Stimulated activated CD8-positive, alpha-beta memory T cell treated with anti-CD3 and anti-CD28 coated beads, Interleukin-15, amount 100 ng/mL, for 4 hours (primary cell): ENCODE measurements around the gene ABAT.
"Not testable (repeated sequence)": the region's sequence is repeated elsewhere in the genome, so short reads cannot be mapped to it uniquely, and the experiment has no call there.

Experiments
- DNase-seq, 2 donors: peaks; one replicate each; pipeline ENCODE4 v3.0.0-alpha.2; 2020; ENCODE audit warnings: low read depth in 2 of 2

The ABAT gene

DNA sequence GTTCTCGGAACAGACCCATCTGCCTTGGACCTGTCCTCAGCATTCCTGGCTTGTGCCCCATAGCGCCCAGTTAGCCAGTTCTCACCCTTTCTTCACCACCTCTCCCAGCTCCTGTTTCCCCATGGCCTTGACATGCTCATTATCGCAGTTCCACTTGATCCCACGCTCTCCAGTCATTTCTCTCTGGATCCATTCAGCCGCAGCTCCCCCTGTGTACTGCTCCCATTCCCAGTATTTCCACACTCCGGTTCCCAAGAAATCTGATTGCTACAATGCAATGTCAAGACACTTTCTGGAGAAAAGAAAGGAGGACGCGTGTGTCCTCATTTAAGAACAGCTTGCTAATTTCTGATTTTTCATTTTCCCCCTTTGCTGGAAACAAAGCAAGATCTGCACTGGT lies 67.7 kb downstream of the ABAT start:
- no peak for DNase-seq

DNA sequence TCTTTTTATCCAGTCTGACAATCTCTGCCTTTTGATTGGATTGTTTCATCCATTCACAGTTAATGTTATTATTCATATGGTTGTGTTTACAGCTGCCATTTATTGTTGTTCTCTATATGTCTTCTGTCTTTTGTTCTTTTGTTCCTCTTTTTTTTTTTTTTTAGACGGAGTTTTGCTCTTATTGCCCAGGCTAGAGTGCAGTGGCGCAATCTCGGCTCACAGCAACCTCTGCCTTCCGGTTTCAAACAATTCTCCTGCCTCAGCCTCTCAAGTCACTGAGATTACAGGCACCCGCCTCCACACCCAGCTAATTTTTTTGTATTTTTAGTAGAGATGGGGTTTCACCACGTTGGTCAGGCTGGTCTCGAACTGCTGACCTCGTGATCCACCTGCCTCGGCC lies 74.5 kb downstream of the ABAT start:
- DNase-seq = not testable (repeated sequence)

DNA sequence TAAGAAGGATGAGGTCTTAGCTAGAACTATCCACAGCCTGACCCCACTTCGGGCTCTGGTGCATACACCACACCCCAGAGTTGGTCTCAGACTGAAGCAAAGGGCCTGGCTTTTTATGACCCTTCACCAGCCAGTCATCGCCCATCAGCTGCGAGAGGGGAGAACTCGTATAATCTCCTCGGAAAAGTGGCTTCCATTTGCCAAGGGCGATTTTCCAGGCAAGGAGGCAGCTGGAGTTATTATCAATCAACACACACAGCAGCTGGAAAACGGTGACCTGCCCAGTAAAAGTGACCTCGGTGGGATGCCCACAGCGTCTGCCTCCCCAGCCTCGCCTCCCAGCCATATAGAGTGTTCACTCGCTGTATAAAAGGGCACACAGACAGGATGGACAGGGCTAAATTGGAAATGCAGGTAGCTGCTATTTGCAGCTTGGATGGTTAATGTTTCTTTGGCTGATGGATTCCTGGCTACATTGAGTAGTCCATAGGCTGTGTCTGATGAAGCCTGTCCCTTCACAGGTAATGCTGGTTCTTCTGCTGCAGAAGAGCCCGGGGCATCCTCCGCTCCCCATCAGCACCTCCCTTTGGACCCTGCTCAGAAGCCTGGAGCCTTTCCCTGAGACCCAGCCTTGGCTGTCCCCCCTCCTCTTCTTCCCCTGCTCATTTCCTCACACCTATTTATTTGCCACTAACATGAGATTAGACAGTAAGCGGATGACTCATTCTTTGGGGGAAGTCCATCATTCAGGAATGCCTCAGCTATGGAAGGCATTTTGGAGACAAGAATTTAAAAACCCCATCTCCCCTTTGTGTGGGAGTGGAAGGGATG lies 77.3 kb downstream of the ABAT start:
- DNase-seq = no peak

DNA sequence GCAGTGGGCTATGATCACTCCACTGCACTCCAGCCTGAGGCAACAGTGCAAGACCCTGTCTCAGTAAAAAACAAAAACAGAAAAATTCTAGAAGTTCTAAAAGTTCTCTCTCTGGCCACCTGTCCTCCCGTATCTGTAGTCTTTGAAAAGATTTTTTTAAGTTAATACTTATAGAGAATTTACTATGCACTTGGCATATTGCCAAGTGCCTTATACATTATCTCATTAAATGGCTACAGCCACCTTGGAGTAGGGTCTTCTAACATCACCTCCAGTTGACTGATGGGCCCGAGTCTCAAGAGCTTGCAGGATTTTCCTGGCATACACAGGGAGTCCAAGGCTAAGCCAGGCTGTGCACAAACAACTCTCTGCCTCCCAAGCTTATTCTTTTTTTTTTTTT lies 78.3 kb downstream of the ABAT start:
- DNase-seq = no peak

DNA sequence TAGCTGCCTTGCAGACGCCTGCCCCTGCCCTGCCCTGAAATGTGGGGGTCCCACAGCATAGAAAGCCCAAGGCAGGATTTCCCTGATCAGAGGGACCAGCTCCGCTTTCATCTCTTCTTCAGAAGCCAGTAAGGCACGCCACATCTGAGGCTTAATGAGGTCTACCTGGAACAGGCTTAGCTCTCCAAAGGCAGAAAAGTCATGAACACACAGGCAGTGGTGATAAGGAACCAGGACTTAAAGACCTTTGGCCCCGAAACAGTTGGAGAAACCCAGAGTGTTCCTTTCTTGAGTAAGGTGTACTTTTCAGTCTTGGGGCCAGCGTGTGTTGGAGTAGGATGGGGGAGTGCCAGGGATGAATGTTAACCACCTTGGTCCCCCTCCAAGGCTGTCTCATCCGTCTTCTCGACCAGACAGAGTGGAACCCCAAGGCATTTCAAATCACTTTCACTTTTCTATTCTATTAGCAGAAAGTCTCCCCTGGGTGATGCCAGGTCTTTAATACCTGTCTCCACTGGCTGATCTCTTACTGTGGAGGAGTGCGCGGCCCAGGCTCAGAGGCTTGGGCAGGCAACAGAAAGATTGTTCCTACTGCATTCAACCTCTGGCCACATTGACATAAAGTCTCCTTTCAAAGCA lies 79.1 kb downstream of the ABAT start:
- DNase-seq = no peak

DNA sequence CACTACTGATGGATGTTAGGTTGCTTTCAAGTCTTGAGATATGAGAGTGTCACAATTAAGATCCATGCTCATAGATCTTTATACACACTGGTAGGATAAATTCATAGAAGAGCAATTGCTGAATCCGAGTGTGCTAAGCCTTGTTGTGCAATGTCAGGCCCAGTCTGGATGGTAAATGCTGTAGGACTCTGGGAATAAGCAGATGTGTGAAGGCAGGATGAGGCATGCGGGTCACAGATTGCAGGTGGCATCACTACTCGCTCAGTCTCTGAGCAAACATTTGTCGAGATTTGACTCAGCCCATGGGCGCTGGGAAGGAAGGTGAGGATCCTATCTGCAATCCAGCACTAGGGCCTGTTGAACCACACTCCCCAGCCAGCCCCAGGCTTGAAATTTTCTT lies 82.3 kb downstream of the ABAT start:
- no peak for DNase-seq

DNA sequence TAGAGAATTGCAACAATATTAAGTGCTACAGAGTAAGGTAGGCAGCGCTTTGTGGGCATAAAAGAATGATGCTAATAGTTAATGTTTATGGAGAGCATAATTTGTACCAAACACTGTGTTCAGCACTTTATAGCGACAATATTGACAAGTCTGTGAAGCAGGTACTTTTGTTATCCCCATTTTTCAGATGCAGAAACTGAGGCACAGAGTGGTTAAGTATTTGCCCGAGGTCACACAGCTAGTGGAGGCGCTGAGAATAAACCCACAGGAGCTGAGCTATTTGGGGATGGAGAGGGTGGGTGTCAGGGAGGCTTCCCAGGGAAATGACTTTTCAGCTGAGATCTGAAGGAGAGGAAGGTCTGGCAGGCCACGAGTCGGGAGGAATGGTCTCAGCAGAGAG lies 83.6 kb downstream of the ABAT start:
- DNase-seq = no peak

DNA sequence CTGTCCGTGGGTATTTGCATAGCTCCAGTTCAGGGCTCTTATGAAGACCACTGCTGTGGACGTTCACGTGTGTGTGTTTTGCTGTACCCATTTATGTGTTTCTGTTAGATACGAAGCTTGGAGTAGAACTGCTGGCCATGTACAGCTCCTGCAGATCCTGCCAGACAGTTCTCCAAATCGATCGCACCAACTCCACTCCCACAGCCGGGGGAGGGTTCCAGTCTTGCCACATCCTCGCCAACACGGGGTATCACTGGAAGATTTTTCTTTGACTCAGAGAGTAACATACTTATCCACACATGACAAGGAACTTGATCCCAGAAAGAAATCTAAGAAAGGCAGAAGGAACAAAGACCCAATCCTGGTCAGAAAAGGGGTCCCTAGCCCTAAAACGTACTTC lies 85.6 kb downstream of the ABAT start:
- DNase-seq = no peak

DNA sequence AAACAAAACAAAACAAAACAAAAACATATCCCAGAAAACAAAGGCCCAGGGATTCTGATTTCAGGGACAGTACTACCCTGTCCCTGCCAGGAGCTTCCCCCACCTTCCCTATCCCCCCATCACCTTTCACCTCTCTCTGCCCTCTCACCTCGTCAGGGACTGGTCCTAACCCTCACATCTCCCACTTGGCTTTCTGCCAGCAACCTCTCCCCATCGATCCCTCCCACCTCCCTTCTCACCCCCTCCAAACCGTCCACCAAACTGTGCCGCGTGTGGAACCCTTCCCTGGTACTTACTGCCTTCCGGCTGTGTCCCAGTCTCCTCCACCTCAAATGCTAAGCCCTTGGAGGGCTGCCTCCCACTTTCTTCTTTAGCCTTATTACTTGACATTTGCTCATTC lies 86.7 kb downstream of the ABAT start:
- no peak for DNase-seq

DNA sequence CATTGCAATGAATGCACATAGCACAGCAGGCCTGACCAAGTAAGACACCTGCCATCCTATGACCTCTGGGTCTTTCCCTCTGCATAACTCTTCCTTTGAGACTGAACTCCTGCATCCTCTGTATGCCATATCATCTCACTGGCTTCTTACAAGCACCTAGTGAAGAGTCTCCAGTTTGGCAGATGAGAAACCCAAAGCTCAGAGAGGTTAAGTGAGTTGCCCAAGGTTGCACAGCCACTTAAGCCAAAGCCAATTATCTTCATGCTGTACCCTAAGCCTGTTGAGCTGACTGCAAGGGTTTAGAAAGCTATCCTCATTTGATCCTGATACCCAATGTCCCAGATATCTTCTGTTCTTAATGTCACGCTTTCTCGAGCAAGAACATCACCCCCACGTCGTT lies 87.8 kb downstream of the ABAT start:
- no peak for DNase-seq

DNA sequence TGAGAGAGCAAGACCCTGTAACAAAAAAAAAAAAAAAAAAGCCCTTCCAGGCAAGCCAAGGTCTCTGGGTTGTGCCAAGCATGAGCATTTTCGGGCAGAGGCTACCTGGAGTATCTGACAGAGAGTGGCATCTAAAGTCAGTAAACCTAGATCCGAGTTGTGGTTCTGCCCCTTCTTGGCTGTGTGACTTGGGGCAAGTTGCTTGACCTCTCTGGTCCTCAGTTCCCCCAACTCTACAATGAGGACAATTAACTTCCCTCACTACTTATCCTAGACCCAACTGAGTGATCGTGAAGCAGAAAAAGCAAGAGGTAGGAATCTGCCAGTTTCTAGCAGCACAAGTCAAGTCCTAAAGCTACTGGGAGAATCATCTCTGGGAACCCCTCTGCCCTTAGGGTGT lies 88.7 kb downstream of the ABAT start:
- no peak for DNase-seq

DNA sequence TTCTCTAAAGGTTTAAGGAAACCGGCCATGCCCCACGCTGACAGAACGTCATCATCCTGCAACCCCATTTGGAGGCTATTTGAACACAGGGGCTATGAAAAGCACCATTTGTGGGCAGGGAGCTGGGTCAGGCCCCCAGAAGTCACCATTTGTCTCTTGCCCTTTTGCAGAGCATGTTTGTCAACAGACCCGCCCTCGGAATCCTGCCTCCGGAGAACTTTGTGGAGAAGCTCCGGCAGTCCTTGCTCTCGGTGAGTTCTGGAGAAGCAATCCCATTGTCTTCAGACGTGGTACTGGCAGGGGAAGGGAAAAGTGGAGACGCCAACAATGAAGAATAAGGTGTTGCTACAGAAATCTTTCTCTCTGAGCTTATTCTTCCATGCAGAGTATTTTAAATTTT lies 89.5 kb downstream of the ABAT start:
- DNase-seq = no peak

DNA sequence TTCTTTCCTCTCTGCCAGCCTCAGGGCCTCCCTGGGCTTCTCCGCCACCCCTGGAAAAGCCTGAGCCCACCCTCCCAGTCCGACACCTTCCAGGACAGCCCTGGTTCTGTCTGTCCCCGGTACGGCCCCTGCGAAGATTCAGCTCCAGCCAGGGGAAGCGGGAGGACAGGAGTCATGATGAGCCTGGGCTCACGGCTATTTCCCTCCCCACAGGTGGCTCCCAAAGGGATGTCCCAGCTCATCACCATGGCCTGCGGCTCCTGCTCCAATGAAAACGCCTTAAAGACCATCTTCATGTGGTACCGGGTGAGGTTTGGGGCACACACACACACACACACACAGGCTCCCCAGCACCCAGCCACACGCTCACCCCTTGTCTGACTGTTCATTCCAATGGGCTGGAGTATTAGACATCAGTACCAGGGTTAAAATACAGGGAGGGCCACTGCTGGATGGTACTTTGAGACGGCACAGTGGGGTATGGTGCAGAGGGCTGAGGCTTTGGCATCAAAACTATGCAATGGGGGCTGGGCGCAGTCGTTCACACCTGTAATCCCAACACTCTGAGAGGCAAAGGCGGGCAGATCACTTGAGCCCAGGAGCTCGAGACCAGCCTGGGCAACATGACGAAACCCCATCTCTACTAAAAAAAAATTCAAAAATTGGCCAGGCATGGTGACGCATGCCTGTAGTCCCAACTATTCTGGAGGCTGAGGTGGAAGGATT lies 90.3 kb downstream of the ABAT start:
- DNase-seq = no peak

DNA sequence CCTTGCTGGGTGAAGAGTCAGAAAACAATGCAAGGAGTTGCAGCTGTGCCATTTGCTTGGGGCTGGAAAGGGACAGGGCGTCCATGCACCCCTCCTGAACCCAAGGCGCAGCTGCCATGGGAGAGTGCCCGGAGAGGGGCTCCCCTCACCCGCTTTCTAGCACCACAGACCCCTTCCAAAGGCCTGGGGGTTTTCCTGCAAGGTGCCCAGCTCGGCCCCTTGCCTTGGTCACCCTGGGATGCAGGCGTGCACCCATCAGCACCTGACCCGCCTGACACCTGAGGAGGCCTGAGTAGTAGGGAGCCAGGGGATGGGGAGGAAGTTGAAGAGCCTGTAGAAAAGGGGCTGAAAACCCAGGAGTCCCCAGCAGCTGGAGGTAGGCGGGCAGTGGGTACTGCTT lies 92.8 kb downstream of the ABAT start:
- DNase-seq = no peak

DNA sequence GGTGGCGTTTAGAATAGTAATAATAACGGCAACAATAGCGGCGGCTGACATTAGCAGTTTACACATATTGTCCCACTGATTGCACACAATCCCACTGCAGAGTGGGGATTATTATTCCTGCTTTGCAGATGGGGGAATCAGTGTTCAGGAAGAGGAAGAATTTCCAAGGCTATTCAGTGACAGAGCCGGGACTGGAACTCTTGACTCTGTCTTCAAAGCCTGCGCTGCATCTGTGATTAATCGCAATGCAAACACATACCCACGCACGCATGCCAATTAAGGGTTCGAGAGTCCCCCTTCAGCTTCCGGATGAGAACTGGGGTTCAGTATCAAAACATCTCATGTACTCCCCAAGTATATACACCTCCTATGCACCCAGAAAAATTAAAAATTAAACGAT lies 93.9 kb downstream of the ABAT start:
- no peak for DNase-seq

DNA sequence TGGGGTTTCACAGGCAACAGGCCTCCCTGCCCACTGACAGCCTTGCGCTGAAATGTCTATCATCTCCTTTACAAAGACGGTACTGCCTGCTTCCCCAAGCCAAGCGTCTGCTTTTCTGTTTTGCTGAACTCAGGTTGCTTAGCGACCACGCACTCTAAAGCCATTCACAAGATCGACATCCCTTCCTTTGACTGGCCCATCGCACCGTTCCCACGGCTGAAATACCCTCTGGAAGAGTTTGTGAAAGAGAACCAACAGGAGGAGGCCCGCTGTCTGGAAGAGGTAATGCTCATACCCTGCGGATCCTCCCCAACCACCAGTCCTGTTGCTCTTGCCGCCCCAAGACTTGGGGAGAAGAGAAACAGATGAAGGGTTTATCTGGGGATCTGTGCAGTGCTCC lies 94.3 kb downstream of the ABAT start:
- no peak for DNase-seq

DNA sequence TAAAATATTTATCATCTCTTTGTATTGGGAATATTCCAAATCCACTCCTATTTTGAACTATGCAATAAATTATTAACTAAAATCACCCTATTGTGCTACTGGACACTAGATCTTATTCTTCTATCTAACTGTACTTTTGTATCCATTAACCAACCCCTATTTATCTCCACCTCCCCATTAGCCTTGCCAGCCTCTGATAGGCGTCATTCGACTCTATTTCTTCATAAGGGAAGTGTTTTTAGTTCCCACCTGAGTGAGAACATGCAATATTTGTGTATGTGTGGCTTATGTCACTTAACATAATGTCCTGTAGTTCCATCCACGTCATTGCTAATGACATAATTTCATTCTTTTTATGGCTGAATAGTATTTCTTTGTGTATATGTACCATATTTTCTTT lies 99.1 kb downstream of the ABAT start:
- DNase-seq = no peak

DNA sequence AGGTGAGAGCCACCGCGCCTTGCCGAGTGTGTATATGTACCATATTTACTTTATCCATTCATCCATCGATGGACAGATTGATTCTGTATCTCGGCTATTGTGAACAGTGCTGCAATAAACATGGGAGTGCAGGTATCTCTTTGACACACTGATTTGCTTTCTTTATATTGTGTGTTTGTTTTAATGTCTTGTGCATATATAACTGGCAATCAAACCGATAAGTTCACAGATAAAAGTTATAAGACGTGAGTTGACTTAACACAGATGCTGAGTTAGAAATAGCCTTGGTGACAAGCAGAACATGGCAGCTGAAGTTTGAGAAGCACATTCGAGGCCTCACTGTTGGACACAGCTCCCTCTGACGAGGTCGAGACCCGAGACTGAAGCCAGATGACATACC lies 99.8 kb downstream of the ABAT start:
- no peak for DNase-seq

DNA sequence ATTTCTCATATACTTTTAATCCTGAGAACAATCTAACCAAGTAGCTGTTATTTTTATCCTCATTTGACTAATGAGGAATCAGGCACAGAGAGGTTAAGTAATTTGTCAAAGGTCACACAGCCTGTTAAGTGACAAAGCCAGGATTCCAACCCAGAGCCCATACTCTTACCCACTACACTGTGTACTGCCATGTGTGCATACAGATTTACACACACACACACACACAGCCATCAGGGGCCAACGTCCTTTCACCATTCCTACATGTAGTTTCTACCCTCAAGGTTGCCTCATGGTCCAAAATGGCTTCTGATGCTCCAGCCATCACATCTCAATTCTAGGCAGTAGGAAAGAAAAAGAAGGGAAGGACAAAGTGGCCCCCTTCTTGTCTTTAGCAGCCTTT lies 100.9 kb downstream of the ABAT start:
- no peak for DNase-seq

DNA sequence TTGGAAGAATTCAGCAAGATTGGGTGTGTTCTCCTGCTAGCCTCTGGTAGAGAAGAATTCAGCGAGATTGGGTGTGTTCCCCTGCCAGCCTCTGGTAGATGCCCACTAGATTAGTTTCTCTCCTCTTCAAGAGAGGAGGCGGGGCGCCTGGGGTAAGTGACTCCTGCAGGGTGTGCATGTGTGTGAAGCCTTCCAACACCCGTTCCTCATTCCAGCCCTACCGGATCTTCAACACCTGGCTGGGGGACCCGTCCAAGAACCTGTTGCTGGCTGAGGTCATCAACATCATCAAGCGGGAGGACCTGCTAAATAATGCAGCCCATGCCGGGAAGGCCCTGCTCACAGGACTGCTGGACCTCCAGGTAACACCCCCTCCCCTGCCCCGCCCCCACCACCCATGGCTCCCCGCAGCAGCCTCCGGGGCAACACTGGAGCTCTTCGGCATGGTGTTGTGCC lies 101.7 kb downstream of the ABAT start:
- no peak for DNase-seq

DNA sequence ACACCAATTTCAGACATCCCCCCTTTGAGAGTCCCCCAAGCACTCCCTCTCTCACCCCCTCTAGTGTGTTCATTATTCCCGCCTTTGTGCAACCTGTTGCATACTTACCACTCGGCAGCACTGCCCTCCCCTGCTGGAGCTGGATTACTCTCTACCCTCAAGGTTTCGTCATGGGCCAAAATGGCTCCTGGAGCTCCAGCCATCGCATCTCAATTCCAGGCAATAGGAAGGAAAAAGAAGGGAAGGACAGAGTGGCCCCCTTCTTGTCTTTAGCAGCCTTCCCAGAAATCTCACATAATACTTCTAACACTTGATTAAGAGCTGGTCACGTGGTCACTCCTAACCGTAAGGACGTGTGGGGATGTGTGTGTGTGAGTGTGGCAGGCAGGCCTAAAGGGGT lies 102.8 kb downstream of the ABAT start:
- DNase-seq = no peak

DNA sequence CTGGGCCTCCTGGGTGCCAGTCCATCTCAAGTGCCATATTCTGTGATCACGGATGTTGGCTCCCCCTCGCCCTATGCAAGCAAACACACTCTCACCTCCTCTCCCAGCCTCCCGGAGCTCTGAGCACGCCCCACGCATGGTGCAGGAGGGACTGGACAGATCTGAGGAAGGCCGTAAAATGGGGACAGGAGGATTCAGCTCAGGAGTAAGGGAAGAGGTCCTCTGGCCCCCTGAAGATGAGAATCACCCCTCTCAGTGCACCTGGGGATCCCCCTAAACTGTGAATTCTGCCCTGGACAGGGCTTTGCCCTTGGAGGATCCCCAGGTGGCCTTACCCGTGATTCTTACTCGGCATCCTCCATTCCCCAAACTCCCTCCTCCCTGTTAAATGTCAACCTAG lies 107.4 kb downstream of the ABAT start:
- no peak for DNase-seq

DNA sequence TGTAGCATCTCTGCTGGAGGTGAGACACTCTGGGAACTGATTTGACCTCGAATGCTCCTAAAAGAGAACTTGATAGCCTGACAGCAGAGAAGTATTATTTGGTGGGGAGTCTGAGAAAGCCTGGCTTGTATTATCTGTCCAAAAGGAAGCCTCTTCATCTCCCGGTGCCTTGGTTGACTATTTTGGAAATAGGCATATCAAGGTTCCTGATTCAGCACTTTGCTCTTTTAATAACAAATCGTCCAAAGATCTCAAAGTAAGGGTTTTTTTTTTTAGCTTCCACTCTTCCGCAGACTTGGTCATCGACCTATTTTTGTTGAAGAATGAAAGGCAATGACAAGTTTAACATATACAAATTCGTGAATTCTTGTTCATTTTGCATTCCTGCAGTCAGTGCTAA lies 108.3 kb downstream of the ABAT start:
- no peak for DNase-seq
